Brain microvascular endothelial cell (primary cell): ENCODE measurements around the gene MRPL43.

Experiments
- DNase-seq: peaks from one replicate; pipeline ENCODE4 v3.0.0-alpha.2; 2020
- H3K27ac ChIP-seq: fragments of 250-450 bp; sonication (Bioruptor Pico); 2 replicates; pipeline ENCODE4 v1.5.1; 2020; ENCODE audit warnings: mild to moderate bottlenecking, moderate library complexity
- H3K27me3 ChIP-seq: fragments of 250-450 bp; sonication (Bioruptor Pico); replicated peaks from 2 replicates; pipeline ENCODE4 v1.5.1; 2020; ENCODE audit warnings: mild to moderate bottlenecking
- H3K36me3 ChIP-seq: fragments of 250-450 bp; sonication (Bioruptor Pico); replicated peaks from 2 replicates; pipeline ENCODE4 v1.5.1; 2020; ENCODE audit warnings: mild to moderate bottlenecking
- H3K4me3 ChIP-seq: 2 replicates; pipeline ENCODE4 v1.5.1; 2011; ENCODE audit warnings: low read depth, mild to moderate bottlenecking, control low read depth, low read length, moderate library complexity
- CTCF ChIP-seq: IDR thresholded peaks from 2 replicates; pipeline ENCODE4 v1.5.1; 2011; ENCODE audit warnings: low read depth, mild to moderate bottlenecking, moderate library complexity, low read length, control low read depth, inconsistent platforms; ENCODE audit errors: missing control alignments
- in situ Hi-C: cut with HindIII; loops from 2 replicates; pipeline ENCODE4 v1.10.0; 2017; ENCODE audit warnings: low sequenced_read_pairs, low pct_ligation_motif_present

MRPL43 gene

GRCh38 chr10:101006593-101007098 lies 19.3 kb upstream of the MRPL43 start:
- Histone ChIP-seq H3K36me3 (peaks cover 38% of the 10 kb centered on the region), H3K27me3 (no peaks in the 10 kb centered on the region), H3K4me3 (no peak overlapping the region), H3K27ac (no peak overlapping the region)
- TF ChIP-seq CTCF, result no peak
- no peak for DNase-seq
- in situ Hi-C loops, result no loop called here

GRCh38 chr10:101005869-101006567 lies 18.7 kb upstream of the MRPL43 start:
- Histone ChIP-seq H3K4me3 (no peak overlapping the region), H3K36me3 (peaks cover 38% of the 10 kb centered on the region), H3K27ac (no peak overlapping the region), H3K27me3 (no peaks in the 10 kb centered on the region)
- DNase-seq, result no peak
- in situ Hi-C loops, result no loop called here
- no peak for TF ChIP-seq CTCF

GRCh38 chr10:101005361-101005760 lies 18.1 kb upstream of the MRPL43 start:
- no peak for DNase-seq
- peaks cover 38% of the 10 kb centered on the region for H3K36me3 ChIP-seq
- no peak overlapping the region for H3K27ac ChIP-seq
- H3K27me3 ChIP-seq, result no peaks in the 10 kb centered on the region
- no peak for TF ChIP-seq CTCF
- no peak overlapping the region for H3K4me3 ChIP-seq
- in situ Hi-C loops, result no loop called here

GRCh38 chr10:101003639-101004206 lies 16.4 kb upstream of the MRPL43 start:
- no peak for DNase-seq
- H3K36me3 ChIP-seq, result peaks cover 38% of the 10 kb centered on the region
- in situ Hi-C loops, result no loop called here
- H3K27ac ChIP-seq, result no peak overlapping the region
- no peak for TF ChIP-seq CTCF
- no peak overlapping the region for H3K4me3 ChIP-seq
- H3K27me3 ChIP-seq, result no peaks in the 10 kb centered on the region

- Histone ChIP-seq H3K27me3 (no peaks in the 10 kb centered on the region), H3K27ac (no peak overlapping the region), H3K36me3 (peaks cover 38% of the 10 kb centered on the region), H3K4me3 (no peak overlapping the region)
- no peak for TF ChIP-seq CTCF
- in situ Hi-C loops, result no loop called here
- no peak for DNase-seq
Measured at GRCh38 chr10:101002456-101002855, 15.2 kb upstream of the MRPL43 start.

- DNase-seq, result no peak
- Histone ChIP-seq H3K27ac (peak overlapping the region; percentile 95), H3K4me3 (peak overlapping the region; percentile 81), H3K27me3 (no peaks in the 10 kb centered on the region), H3K36me3 (peaks cover 30% of the 10 kb centered on the region)
- TF ChIP-seq CTCF, result no peak
- in situ Hi-C loops, result no loop called here
Measured at GRCh38 chr10:101001659-101002035, 14.3 kb upstream of the MRPL43 start.
